Measurements from ENCODE around the gene FBRSL1. TPM values are rescaled to one million over a fixed set of nuclear protein-coding genes. Genes with fewer than 3 reads are reported as not detected.
A peak's percentile ranks its signal among the peaks of the same experiment; 100 is the strongest.

FBRSL1 gene
- total RNA-seq, 1 donor, result 23.7 TPM

GRCh38 chr12:132481771-132482745 lies 7.9 kb upstream of the FBRSL1 start:
- no peak for DNase-seq (ENCODE audit: low read depth in 2 of 3, low spot score in 2 of 3)

GRCh38 chr12:132482771-132483170 lies 7.2 kb upstream of the FBRSL1 start:
- no peak for DNase-seq (ENCODE audit: low read depth in 2 of 3, low spot score in 2 of 3)

GRCh38 chr12:132483208-132483607 lies 6.7 kb upstream of the FBRSL1 start:
- no peak for DNase-seq (ENCODE audit: low read depth in 2 of 3, low spot score in 2 of 3)

DNA sequence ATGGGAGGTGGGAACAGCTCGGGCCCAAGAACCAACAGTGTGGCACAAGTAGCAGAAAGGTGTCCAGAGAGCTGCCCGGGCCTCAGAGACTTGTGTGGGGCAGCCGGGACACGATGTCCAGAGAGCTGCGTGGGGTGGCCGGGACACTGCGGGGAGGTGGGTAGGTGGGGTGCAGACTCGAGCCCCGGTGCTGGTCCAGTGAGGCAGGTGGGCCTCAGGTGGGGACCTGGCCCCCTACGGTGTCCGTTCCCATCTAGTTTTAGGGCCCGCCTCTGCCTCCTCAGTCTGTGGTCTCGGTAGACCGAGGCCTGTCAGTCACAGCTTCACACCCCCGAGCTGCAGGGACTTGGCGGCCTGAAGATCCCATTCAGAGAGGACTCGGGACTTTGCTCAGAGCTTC lies 6.3 kb upstream of the FBRSL1 start:
- DNase-seq (ENCODE audit: low read depth in 2 of 3, low spot score in 2 of 3), result no peak

DNA sequence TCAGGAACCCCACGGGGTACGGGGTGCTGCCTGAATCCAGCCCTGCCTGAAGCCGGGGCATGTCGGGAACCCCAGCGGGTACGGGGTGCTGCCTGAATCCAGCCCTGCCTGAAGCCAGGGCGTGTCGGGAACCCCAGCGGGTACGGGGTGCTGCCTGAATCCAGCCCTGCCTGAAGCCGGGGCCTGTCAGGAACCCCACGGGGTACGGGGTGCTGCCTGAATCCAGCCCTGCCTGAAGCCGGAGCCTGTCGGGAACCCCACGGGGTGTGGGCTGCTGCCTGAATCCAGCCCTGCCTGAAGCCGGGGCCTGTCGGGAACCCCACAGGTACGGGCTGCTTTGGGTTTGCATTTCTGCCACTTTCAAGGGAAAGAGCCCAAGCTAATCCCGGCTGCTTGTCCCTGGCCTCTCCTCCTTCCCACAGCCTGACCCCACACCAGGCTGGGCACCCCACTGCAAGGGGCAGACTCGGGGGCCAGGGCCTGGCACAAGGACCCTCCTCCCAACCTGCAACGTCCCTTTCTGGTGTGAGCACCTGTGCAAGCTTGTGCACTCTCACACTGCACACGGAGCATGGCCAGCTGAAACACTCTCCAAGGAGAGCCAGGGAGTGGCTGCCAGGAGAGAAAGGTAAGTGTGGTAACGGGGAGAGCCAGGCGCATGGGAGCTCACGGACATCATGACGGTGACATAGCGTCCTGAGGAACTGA lies 5.6 kb upstream of the FBRSL1 start:
- no peak for DNase-seq (ENCODE audit: low read depth in 2 of 3, low spot score in 2 of 3)

GRCh38 chr12:132484891-132485441 lies 5.0 kb upstream of the FBRSL1 start:
- DNase-seq (ENCODE audit: low read depth in 2 of 3, low spot score in 2 of 3), result no peak

DNA sequence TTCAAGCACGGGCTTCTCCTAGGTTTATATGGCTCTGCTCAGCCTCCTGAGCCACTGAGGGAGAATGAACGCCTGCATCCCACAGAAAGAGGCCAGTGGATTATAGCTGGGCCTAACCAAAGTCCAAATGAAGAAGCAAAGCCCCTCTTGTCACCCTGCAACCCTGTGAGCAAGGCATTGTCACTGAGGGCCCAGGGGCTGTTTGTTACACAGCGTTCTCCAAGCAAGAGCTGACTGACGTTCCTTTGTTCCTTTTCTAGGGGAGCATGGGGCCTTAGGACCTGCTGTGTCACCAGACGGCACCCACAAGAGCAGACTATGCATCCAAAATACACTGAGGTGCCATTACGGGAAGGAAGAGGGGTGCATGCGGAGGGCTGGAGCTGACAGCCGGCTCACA lies 4.3 kb upstream of the FBRSL1 start:
- DNase-seq (ENCODE audit: low read depth in 2 of 3, low spot score in 2 of 3), result no peak

- DNase-seq (ENCODE audit: low read depth in 2 of 3, low spot score in 2 of 3), result no peak
Measured at GRCh38 chr12:132486168-132486567, 3.8 kb upstream of the FBRSL1 start.

DNA sequence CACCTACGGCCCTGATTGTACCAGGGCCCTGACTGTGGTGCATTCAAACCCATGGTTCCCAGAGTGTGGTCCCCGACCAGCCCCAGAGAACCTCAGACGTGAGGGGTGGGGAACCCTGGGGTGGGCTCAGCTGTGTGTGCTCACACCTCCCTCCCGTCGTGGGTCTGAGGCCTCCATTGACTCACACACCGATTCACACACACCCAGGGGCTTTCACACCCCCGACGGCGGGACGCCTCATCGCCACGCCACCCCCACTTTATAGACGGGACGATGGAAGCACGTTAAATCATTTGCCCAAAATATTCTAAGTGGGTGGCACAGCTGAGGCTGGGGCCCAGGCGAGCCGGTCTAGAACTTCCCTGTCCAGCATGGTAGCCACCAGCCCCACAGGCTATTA lies 3.4 kb upstream of the FBRSL1 start:
- DNase-seq (ENCODE audit: low read depth in 2 of 3, low spot score in 2 of 3), result no peak

DNA sequence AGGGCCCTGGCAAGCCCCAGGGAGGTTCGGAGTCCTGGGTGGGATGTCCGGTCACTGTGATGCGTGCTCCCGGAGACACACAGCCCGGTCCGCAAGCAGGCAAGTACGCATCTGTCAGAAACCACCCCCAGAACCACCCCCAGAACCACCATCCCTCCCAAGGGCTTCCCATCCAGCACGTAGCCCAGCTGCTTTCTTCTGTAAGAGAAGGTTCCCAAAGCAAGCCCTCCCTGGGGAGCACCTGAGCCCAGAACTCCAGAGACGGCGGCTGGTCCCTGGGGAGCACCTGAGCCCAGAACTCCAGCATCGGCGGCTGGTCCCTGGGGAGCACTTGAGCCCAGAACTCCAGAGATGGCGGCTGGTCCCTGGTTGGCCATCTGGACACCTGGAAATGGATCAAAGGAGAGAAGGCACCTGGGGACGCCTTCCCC lies 2.6 kb upstream of the FBRSL1 start:
- no peak for DNase-seq (ENCODE audit: low read depth in 2 of 3, low spot score in 2 of 3)

GRCh38 chr12:132488127-132489077 lies 1.5 kb upstream of the FBRSL1 start:
- DNase-seq (ENCODE audit: low read depth in 2 of 3, low spot score in 2 of 3), result peak in 1 of 3 donors; percentile 39

DNA sequence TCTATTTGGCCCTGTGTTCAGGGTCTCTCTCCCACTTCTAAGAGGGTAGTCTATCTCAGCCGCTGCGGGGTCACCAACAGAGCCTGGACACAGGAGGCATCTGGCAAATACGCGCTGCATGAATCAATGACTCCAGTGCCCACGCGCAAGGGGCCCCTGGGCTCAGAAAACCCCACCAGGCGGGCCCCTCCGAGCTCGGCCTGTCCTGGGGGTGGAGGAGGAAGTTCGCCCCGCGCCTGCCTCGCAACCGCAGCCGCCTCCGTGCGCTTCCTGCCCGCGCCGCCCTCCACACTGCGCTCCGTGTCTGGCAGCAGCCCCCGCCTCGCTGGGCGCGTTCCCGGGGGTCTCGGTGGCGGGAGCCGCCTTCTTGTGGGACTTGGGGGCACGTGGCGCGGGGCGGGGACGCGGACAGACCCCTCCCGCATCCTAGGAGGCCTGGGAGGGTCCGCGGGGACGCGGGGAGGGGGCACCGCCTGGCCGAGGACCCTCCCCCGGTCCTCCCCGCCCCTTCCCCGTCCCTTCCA lies 811 bp upstream of the FBRSL1 start:
- peak in 2 of 3 donors; percentile 66 to 77 for DNase-seq (ENCODE audit: low read depth in 2 of 3, low spot score in 2 of 3)

GRCh38 chr12:132490422-132491137 lies 629 bp downstream of the FBRSL1 start:
- no peak for DNase-seq (ENCODE audit: low read depth in 2 of 3, low spot score in 2 of 3)

DNA sequence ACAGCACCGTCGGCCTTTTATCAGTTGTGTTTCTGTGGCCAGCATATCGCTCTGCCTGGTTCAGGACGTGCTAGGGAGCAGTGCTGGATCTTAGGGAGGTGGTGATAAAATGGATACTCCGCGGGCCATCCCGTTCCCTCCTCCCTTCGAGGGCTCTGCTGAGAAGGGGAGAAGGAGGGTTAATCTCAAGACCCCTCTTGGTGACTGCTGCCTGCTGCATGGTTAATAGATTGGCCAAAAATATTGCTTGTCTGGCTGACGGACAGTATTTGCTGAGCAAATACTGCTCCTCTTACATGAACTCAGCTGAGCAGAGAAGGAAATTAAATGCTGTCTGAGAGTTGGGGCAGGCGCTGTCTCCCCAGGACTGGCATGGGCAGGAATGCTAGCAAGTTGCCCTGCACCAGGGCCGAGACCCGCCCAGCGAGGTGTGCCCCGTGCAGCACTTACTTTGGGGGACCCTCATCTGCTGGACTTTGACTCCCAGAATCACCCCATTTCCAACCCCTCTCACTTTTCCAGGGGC lies 1.2 kb downstream of the FBRSL1 start:
- DNase-seq (ENCODE audit: low read depth in 2 of 3, low spot score in 2 of 3), result no peak

DNA sequence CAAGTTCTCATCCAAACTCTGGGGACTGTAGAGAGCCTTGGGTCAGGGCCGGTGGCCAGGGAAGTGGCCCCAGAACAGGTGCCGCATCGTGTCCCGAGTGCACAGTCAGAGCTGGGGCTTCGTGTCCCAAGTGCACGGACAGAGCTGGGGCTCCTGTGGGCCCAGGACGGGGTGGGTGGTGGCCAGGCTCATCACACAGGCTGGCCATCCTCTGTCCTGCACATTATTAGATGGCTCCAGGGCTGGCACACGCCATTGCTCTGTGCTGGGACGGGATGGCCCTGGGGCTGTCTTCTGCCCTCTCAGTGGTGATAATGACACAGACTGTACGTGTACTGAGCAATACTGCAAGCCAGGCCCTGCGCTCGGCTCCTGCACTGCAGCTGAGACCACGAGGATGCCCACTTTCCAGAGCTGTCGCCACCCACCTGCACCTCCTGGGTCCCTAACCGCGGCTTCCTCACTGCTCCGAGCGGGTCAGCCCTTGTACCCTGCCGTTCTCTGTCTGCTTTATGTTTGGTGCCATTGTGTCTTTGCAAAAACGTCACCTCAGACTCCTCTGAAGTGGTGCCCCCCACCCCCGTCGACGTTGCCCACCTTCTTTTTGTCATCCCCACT lies 1.9 kb downstream of the FBRSL1 start:
- no peak for DNase-seq (ENCODE audit: low read depth in 2 of 3, low spot score in 2 of 3)

- no peak for DNase-seq (ENCODE audit: low read depth in 2 of 3, low spot score in 2 of 3)
Measured at GRCh38 chr12:132492522-132492921, 2.6 kb downstream of the FBRSL1 start.

GRCh38 chr12:132492951-132493350 lies 3.0 kb downstream of the FBRSL1 start:
- no peak for DNase-seq (ENCODE audit: low read depth in 2 of 3, low spot score in 2 of 3)

GRCh38 chr12:132493482-132494178 lies 3.7 kb downstream of the FBRSL1 start:
- DNase-seq (ENCODE audit: low read depth in 2 of 3, low spot score in 2 of 3), result no peak

Measured in hematopoietic multipotent progenitor cell (in vitro differentiated cells).